Brain microvascular endothelial cell (primary cell): ENCODE measurements around the gene LRRC1.
"Not testable (repeated sequence)": the region's sequence is repeated elsewhere in the genome, so short reads cannot be mapped to it uniquely, and the experiment has no call there.

Experiments used
- DNase-seq: peaks from one replicate; pipeline ENCODE4 v3.0.0-alpha.2; 2020
- H3K27ac ChIP-seq: fragments of 250-450 bp; sonication (Bioruptor Pico); 2 replicates; pipeline ENCODE4 v1.5.1; 2020; ENCODE audit warnings: mild to moderate bottlenecking, moderate library complexity
- H3K27me3 ChIP-seq: fragments of 250-450 bp; sonication (Bioruptor Pico); replicated peaks from 2 replicates; pipeline ENCODE4 v1.5.1; 2020; ENCODE audit warnings: mild to moderate bottlenecking
- H3K36me3 ChIP-seq: fragments of 250-450 bp; sonication (Bioruptor Pico); replicated peaks from 2 replicates; pipeline ENCODE4 v1.5.1; 2020; ENCODE audit warnings: mild to moderate bottlenecking
- H3K4me3 ChIP-seq: 2 replicates; pipeline ENCODE4 v1.5.1; 2011; ENCODE audit warnings: low read depth, mild to moderate bottlenecking, control low read depth, low read length, moderate library complexity
- CTCF ChIP-seq: IDR thresholded peaks from 2 replicates; pipeline ENCODE4 v1.5.1; 2011; ENCODE audit warnings: low read depth, mild to moderate bottlenecking, moderate library complexity, low read length, control low read depth, inconsistent platforms; ENCODE audit errors: missing control alignments
- in situ Hi-C: cut with HindIII; loops from 2 replicates; pipeline ENCODE4 v1.10.0; 2017; ENCODE audit warnings: low sequenced_read_pairs, low pct_ligation_motif_present

Gene LRRC1

GRCh38 chr6:53773044-53773696, 21.6 kb upstream of the LRRC1 start:
- Histone ChIP-seq H3K27me3 (no peaks in the 10 kb centered on the region), H3K4me3 (no peak overlapping the region), H3K36me3 (no peaks in the 10 kb centered on the region), H3K27ac (no peak overlapping the region)
- no peak for DNase-seq
- in situ Hi-C loops = no loop called here
- no peak for TF ChIP-seq CTCF

GRCh38 chr6:53776152-53776551, 18.7 kb upstream of the LRRC1 start:
- H3K27ac ChIP-seq, H3K27me3 ChIP-seq, in situ Hi-C loops, DNase-seq, H3K36me3 ChIP-seq, H3K4me3 ChIP-seq: not testable (repeated sequence)

GRCh38 chr6:53784991-53785390, 9.8 kb upstream of the LRRC1 start:
- H3K27ac ChIP-seq, H3K4me3 ChIP-seq, H3K27me3 ChIP-seq, in situ Hi-C loops, H3K36me3 ChIP-seq, DNase-seq: not testable (repeated sequence)

GRCh38 chr6:53786832-53787231, 8.0 kb upstream of the LRRC1 start:
- in situ Hi-C loops = no loop called here
- H3K36me3 ChIP-seq = no peaks in the 10 kb centered on the region
- no peaks in the 10 kb centered on the region for H3K27me3 ChIP-seq
- DNase-seq = no peak
- H3K4me3 ChIP-seq = no peak overlapping the region
- no peak for TF ChIP-seq CTCF
- H3K27ac ChIP-seq = no peak overlapping the region

- no peaks in the 10 kb centered on the region for H3K36me3 ChIP-seq
- H3K27me3 ChIP-seq = no peaks in the 10 kb centered on the region
- TF ChIP-seq CTCF = no peak
- H3K4me3 ChIP-seq = no peak overlapping the region
- in situ Hi-C loops = no loop called here
- no peak for DNase-seq
- H3K27ac ChIP-seq = no peak overlapping the region
Measured at GRCh38 chr6:53790886-53791285, 3.9 kb upstream of the LRRC1 start.

- Histone ChIP-seq H3K4me3 (no peak overlapping the region), H3K36me3 (no peaks in the 10 kb centered on the region), H3K27ac (no peak overlapping the region), H3K27me3 (no peaks in the 10 kb centered on the region)
- in situ Hi-C loops = no loop called here
- peak; percentile 23 for DNase-seq
- no peak for TF ChIP-seq CTCF
Measured at GRCh38 chr6:53792016-53792415, 2.8 kb upstream of the LRRC1 start.

GRCh38 chr6:53792973-53793317, 1.9 kb upstream of the LRRC1 start:
- Histone ChIP-seq H3K27ac (no peak overlapping the region), H3K36me3 (no peaks in the 10 kb centered on the region), H3K4me3 (peak overlapping the region; percentile 84), H3K27me3 (no peaks in the 10 kb centered on the region)
- no peak for TF ChIP-seq CTCF
- in situ Hi-C loops = no loop called here
- DNase-seq = no peak
